Measurements from ENCODE around the gene ZBTB4. TPM values are rescaled to one million over a fixed set of nuclear protein-coding genes. Genes with fewer than 3 reads are reported as not detected.

Gene ZBTB4
- total and polyA plus RNA-seq, 7 experiments from 2014 or later, result 15.3 to 89.2 (median 49.8) TPM

- Histone ChIP-seq H3K36me3 (ENCODE audit: control insufficient read depth in 2 of 3, insufficient read depth in 3 of 3, low read length in 3 of 3) (peaks cover 0 to 51% (median 12%) of the 10 kb centered on the region in 3 experiments), H3K4me1 (ENCODE audit: control insufficient read depth in 2 of 2, insufficient read depth in 2 of 2, low read length in 2 of 2) (peaks cover 0 to 4% of the 10 kb centered on the region in 2 donors), H3K4me3 (ENCODE audit: low read length) (no peak overlapping the region), H3K27me3 (ENCODE audit: control insufficient read depth in 2 of 2, insufficient read depth in 2 of 2, low read length in 2 of 2) (no peaks in the 10 kb centered on the region), H3K27ac (ENCODE audit: low read depth, low read length) (no peak overlapping the region), H3K9me3 (ENCODE audit: control insufficient read depth in 2 of 3, low read length in 3 of 3) (no peaks in the 10 kb centered on the region)
- no peak overlapping the region for H3K4me3 Mint-ChIP-seq
- POLR2A ChIA-PET, result interaction anchor here (0.7 to 2.8 kb wide), 4 partner anchors 9 to 64 kb away, joined by 3 to 16 read pairs (median 5); partner anchors contain the start of gene TMEM256
- peak overlapping the region in 2 of 9 donors; percentile 33 to 63 for H3K27ac Mint-ChIP-seq
- peaks cover 0 to 10% (median 0%) of the 10 kb centered on the region in 5 donors for H3K36me3 Mint-ChIP-seq
- DNase-seq (no peak), ATAC-seq (no peak)
- intact Hi-C loops (cut with micrococcal nuclease), result no loop called here
- no peaks in the 10 kb centered on the region for H3K27me3 Mint-ChIP-seq
- H3K4me1 Mint-ChIP-seq, result peaks cover 10 to 30% (median 20%) of the 10 kb centered on the region in 7 donors
- no peaks in the 10 kb centered on the region for H3K9me3 Mint-ChIP-seq
- CTCF ChIA-PET, result interaction anchor here (1.4 kb wide), 1 partner anchor 8 kb away, joined by 4 read pairs; no protein-coding TSS in a partner anchor
Measured at GRCh38 chr17:7467498-7467897, 11.9 kb downstream of the ZBTB4 start.

- Mint-ChIP-seq H3K4me3 (peak overlapping the region in 1 of 10 donors; percentile 51), H3K27ac (peak overlapping the region in 5 of 9 donors; percentile 26 to 49 (median 33)), H3K36me3 (peaks cover 0 to 10% (median 0%) of the 10 kb centered on the region in 5 donors), H3K9me3 (no peaks in the 10 kb centered on the region), H3K4me1 (peaks cover 6 to 25% (median 17%) of the 10 kb centered on the region in 7 donors), H3K27me3 (no peaks in the 10 kb centered on the region)
- no peaks in the 10 kb centered on the region for H3K27me3 ChIP-seq (ENCODE audit: control insufficient read depth in 2 of 2, insufficient read depth in 2 of 2, low read length in 2 of 2)
- no peak overlapping the region for H3K4me3 ChIP-seq (ENCODE audit: low read length)
- peaks cover 0 to 58% (median 12%) of the 10 kb centered on the region in 3 experiments for H3K36me3 ChIP-seq (ENCODE audit: control insufficient read depth in 2 of 3, insufficient read depth in 3 of 3, low read length in 3 of 3)
- intact Hi-C loops (cut with micrococcal nuclease), result no loop called here
- CTCF ChIA-PET, result interaction anchor here (1.1 to 1.4 kb wide), 2 partner anchors 9 to 48 kb away, joined by 3 to 4 read pairs; no protein-coding TSS in a partner anchor
- no peaks in the 10 kb centered on the region for H3K9me3 ChIP-seq (ENCODE audit: control insufficient read depth in 2 of 3, low read length in 3 of 3)
- peak; percentile 72 for ATAC-seq
- no peak for DNase-seq
- POLR2A ChIA-PET, result interaction anchor here (0.7 to 2.8 kb wide), 6 partner anchors 9 to 82 kb away, joined by 3 to 16 read pairs (median 4); partner anchors contain the start of gene TMEM256
- peaks cover 0 to under 1% of the 10 kb centered on the region in 2 donors for H3K4me1 ChIP-seq (ENCODE audit: control insufficient read depth in 2 of 2, insufficient read depth in 2 of 2, low read length in 2 of 2)
- no peak overlapping the region for H3K27ac ChIP-seq (ENCODE audit: low read depth, low read length)
Measured at GRCh38 chr17:7466639-7467341, 12.6 kb downstream of the ZBTB4 start.

GRCh38 chr17:7466318-7466638 is 13.2 kb downstream of the ZBTB4 start:
- Histone ChIP-seq H3K4me1 (ENCODE audit: control insufficient read depth in 2 of 2, insufficient read depth in 2 of 2, low read length in 2 of 2) (no peaks in the 10 kb centered on the region), H3K9me3 (ENCODE audit: control insufficient read depth in 2 of 3, low read length in 3 of 3) (no peaks in the 10 kb centered on the region), H3K36me3 (ENCODE audit: control insufficient read depth in 2 of 3, insufficient read depth in 3 of 3, low read length in 3 of 3) (peaks cover 0 to 62% (median 12%) of the 10 kb centered on the region in 3 experiments), H3K27ac (ENCODE audit: low read depth, low read length) (no peak overlapping the region), H3K4me3 (ENCODE audit: low read length) (no peak overlapping the region), H3K27me3 (ENCODE audit: control insufficient read depth in 2 of 2, insufficient read depth in 2 of 2, low read length in 2 of 2) (no peaks in the 10 kb centered on the region)
- intact Hi-C loops (cut with micrococcal nuclease), result no loop called here
- POLR2A ChIA-PET, result interaction anchor here (1.0 to 2.8 kb wide), 5 partner anchors 10 to 82 kb away, joined by 4 to 16 read pairs (median 5); partner anchors contain the start of gene TMEM256
- CTCF ChIA-PET, result interaction anchor here (1.1 to 1.4 kb wide), 2 partner anchors 10 to 48 kb away, joined by 3 to 4 read pairs; no protein-coding TSS in a partner anchor
- Mint-ChIP-seq H3K27ac (peak overlapping the region in 1 of 9 donors; percentile 42), H3K27me3 (no peaks in the 10 kb centered on the region), H3K4me1 (peaks cover 1 to 21% (median 13%) of the 10 kb centered on the region in 7 donors), H3K9me3 (peaks cover 0 to 2% (median 0%) of the 10 kb centered on the region in 11 donors), H3K36me3 (peaks cover 0 to 12% (median under 1%) of the 10 kb centered on the region in 5 donors), H3K4me3 (no peak overlapping the region)
- DNase-seq (no peak), ATAC-seq (no peak)

- intact Hi-C loops (cut with micrococcal nuclease), result no loop called here
- ChIA-PET CTCF (interaction anchor here (1.1 kb wide), 1 partner anchor 49 kb away, joined by 3 read pairs; no protein-coding TSS in a partner anchor), POLR2A (interaction anchor here (1.7 to 2.8 kb wide), 2 partner anchors 10 to 29 kb away, joined by 4 to 16 read pairs; no protein-coding TSS in a partner anchor)
- no peak overlapping the region for H3K4me3 ChIP-seq (ENCODE audit: low read length)
- Mint-ChIP-seq H3K9me3 (peaks cover 0 to 2% (median 0%) of the 10 kb centered on the region in 11 donors), H3K27ac (peak overlapping the region in 1 of 9 donors; percentile 52), H3K36me3 (peaks cover 0 to 17% (median 4%) of the 10 kb centered on the region in 5 donors), H3K27me3 (no peaks in the 10 kb centered on the region), H3K4me3 (no peak overlapping the region), H3K4me1 (peaks cover 0 to 23% (median 11%) of the 10 kb centered on the region in 7 donors)
- H3K4me1 ChIP-seq (ENCODE audit: control insufficient read depth in 2 of 2, insufficient read depth in 2 of 2, low read length in 2 of 2), result no peaks in the 10 kb centered on the region
- no peaks in the 10 kb centered on the region for H3K27me3 ChIP-seq (ENCODE audit: control insufficient read depth in 2 of 2, insufficient read depth in 2 of 2, low read length in 2 of 2)
- peaks cover 0 to 62% (median 10%) of the 10 kb centered on the region in 3 experiments for H3K36me3 ChIP-seq (ENCODE audit: control insufficient read depth in 2 of 3, insufficient read depth in 3 of 3, low read length in 3 of 3)
- no peaks in the 10 kb centered on the region for H3K9me3 ChIP-seq (ENCODE audit: control insufficient read depth in 2 of 3, low read length in 3 of 3)
- DNase-seq, result no peak
- no peak for ATAC-seq
- no peak overlapping the region for H3K27ac ChIP-seq (ENCODE audit: low read depth, low read length)
Measured at GRCh38 chr17:7465597-7466275, 13.7 kb downstream of the ZBTB4 start.

- ATAC-seq, result no peak
- Histone ChIP-seq H3K27me3 (ENCODE audit: control insufficient read depth in 2 of 2, insufficient read depth in 2 of 2, low read length in 2 of 2) (no peaks in the 10 kb centered on the region), H3K27ac (ENCODE audit: low read depth, low read length) (no peak overlapping the region), H3K4me3 (ENCODE audit: low read length) (no peak overlapping the region), H3K4me1 (ENCODE audit: control insufficient read depth in 2 of 2, insufficient read depth in 2 of 2, low read length in 2 of 2) (no peaks in the 10 kb centered on the region), H3K36me3 (ENCODE audit: control insufficient read depth in 2 of 3, insufficient read depth in 3 of 3, low read length in 3 of 3) (peaks cover 0 to 62% (median 10%) of the 10 kb centered on the region in 3 experiments), H3K9me3 (ENCODE audit: control insufficient read depth in 2 of 3, low read length in 3 of 3) (no peaks in the 10 kb centered on the region)
- H3K9me3 Mint-ChIP-seq, result peaks cover 0 to 2% (median 0%) of the 10 kb centered on the region in 11 donors
- H3K4me1 Mint-ChIP-seq, result peaks cover 6 to 33% (median 13%) of the 10 kb centered on the region in 7 donors
- CTCF ChIA-PET, result no interaction called here
- H3K27ac Mint-ChIP-seq, result no peak overlapping the region
- POLR2A ChIA-PET, result interaction anchor here (0.7 to 13.7 kb wide), 4 partner anchors 9 to 468 kb away, joined by 3 to 199 read pairs (median 3); partner anchors contain the start of genes CNTROB, SLC35G6, TRAPPC1 and ZBTB4
- no peaks in the 10 kb centered on the region for H3K27me3 Mint-ChIP-seq
- H3K4me3 Mint-ChIP-seq, result no peak overlapping the region
- H3K36me3 Mint-ChIP-seq, result peaks cover 0 to 20% (median 4%) of the 10 kb centered on the region in 5 donors
- DNase-seq, result no peak
- intact Hi-C loops (cut with micrococcal nuclease), result no loop called here
Measured at GRCh38 chr17:7464081-7464480, 15.3 kb downstream of the ZBTB4 start.

DNA sequence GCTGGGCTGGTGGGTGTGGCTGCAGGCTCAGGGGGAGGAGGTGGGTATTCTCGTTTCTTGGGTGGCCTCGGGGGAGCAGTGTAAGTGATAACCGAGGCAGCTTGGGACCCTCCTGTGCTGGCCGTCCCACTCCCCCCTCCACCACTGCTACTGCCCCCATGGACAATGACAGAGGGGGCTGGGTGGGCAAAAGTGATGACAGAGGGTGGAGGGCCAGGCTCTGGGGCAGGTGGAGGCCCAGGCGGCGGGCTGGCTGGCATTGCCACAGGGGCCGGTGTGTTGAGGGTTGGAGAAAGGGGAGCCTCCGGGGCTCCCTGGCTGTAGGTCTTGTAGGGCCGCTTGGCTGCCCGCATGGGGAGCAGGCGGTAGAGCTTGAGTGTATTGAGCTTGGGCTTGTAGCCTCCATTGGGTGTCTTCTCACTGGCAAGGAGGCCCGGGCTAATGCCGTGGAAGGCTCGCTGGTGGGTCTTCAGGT is 16.0 kb downstream of the ZBTB4 start:
- no peaks in the 10 kb centered on the region for H3K4me1 ChIP-seq (ENCODE audit: control insufficient read depth in 2 of 2, insufficient read depth in 2 of 2, low read length in 2 of 2)
- no peaks in the 10 kb centered on the region for H3K9me3 ChIP-seq (ENCODE audit: control insufficient read depth in 2 of 3, low read length in 3 of 3)
- no peak overlapping the region for H3K27ac Mint-ChIP-seq
- CTCF ChIA-PET, result no interaction called here
- intact Hi-C loops (cut with micrococcal nuclease), result no loop called here
- no peak overlapping the region for H3K4me3 Mint-ChIP-seq
- no peaks in the 10 kb centered on the region for H3K27me3 Mint-ChIP-seq
- H3K9me3 Mint-ChIP-seq, result peaks cover 0 to 2% (median 0%) of the 10 kb centered on the region in 11 donors
- H3K4me3 ChIP-seq (ENCODE audit: low read length), result no peak overlapping the region
- no peaks in the 10 kb centered on the region for H3K27me3 ChIP-seq (ENCODE audit: control insufficient read depth in 2 of 2, insufficient read depth in 2 of 2, low read length in 2 of 2)
- peaks cover 0 to 58% (median 10%) of the 10 kb centered on the region in 3 experiments for H3K36me3 ChIP-seq (ENCODE audit: control insufficient read depth in 2 of 3, insufficient read depth in 3 of 3, low read length in 3 of 3)
- peaks cover 0 to 22% (median 4%) of the 10 kb centered on the region in 5 donors for H3K36me3 Mint-ChIP-seq
- POLR2A ChIA-PET, result interaction anchor here (0.9 to 13.7 kb wide), 4 partner anchors 9 to 27 kb away, joined by 3 to 199 read pairs (median 6); partner anchors contain the start of genes SLC35G6 and ZBTB4
- peaks cover 6 to 33% (median 11%) of the 10 kb centered on the region in 7 donors for H3K4me1 Mint-ChIP-seq
- DNase-seq (no peak), ATAC-seq (no peak)
- no peak overlapping the region for H3K27ac ChIP-seq (ENCODE audit: low read depth, low read length)
